ENCODE measurements around the gene ZRSR2. TPM values are rescaled to one million over a fixed set of nuclear protein-coding genes. Genes with fewer than 3 reads are reported as not detected.

Gene ZRSR2
- total RNA-seq, 1 experiment from 2014 or later, result 6.4 TPM

DNA sequence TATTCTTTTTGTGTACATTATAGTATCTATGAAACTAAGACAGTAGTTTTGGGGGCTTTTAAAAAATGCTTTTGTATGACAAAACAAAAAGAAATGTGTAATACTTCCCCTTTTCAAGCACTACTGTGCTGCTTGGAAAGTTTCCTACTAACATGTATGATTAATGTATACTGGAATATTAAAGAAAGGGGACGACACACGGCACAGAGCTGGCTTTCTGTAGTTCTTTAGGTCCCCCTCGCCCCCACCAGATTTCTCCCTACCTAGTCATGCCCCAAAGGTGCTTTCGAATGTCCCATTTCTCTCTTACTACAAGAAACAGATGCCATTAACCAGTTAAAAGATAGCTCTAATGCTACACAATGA is 65.9 kb downstream of the ZRSR2 start:
- no peaks in the 10 kb centered on the region for H3K9me3 ChIP-seq (ENCODE audit: low read length)
- POLR2A ChIA-PET (ENCODE audit: unreplicated experiment), result interaction anchor here (0.6 kb wide), 1 partner anchor 245 kb away, joined by 3 read pairs; no protein-coding TSS in a partner anchor
- TF ChIP-seq EZH2phosphoT487 (IDR thresholded peaks at IDR 0.05; ENCODE audit: borderline replicate concordance, low read length) (no peak), EZH2 (IDR thresholded peaks at IDR 0.05; ENCODE audit: low read length, unreplicated experiment) (no peak)
- TF ChIP-seq, protein P1, sequence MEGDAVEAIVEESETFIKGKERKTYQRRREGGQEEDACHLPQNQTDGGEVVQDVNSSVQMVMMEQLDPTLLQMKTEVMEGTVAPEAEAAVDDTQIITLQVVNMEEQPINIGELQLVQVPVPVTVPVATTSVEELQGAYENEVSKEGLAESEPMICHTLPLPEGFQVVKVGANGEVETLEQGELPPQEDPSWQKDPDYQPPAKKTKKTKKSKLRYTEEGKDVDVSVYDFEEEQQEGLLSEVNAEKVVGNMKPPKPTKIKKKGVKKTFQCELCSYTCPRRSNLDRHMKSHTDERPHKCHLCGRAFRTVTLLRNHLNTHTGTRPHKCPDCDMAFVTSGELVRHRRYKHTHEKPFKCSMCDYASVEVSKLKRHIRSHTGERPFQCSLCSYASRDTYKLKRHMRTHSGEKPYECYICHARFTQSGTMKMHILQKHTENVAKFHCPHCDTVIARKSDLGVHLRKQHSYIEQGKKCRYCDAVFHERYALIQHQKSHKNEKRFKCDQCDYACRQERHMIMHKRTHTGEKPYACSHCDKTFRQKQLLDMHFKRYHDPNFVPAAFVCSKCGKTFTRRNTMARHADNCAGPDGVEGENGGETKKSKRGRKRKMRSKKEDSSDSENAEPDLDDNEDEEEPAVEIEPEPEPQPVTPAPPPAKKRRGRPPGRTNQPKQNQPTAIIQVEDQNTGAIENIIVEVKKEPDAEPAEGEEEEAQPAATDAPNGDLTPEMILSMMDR (conservative IDR thresholded peaks at IDR 0.05; ENCODE audit: low read depth, low read length), result no peak
- no peak for ATAC-seq
- H2AFZ ChIP-seq (ENCODE audit: low read length), result no peak overlapping the region
- BruUV-seq (replicated peaks), result no TSS peak
- H3K9me2 ChIP-seq (replicated peaks; ENCODE audit: low read length), result no peaks in the 10 kb centered on the region
- CTCF ChIA-PET, result no interaction called here
- H3K4me1 ChIP-seq (ENCODE audit: insufficient read depth, low read length), result peaks cover 32% of the 10 kb centered on the region
- no peaks in the 10 kb centered on the region for H3F3A ChIP-seq (ENCODE audit: low read length, unreplicated experiment)
- H3K9ac ChIP-seq (ENCODE audit: low read length), result 0 out of 2 replicates have a peak overlapping the region, but pooled peaks have one; percentile 63
- H3K36me3 ChIP-seq (ENCODE audit: low read depth, low read length), result no peaks in the 10 kb centered on the region
- H3K27me3 ChIP-seq (ENCODE audit: low read length), result no peaks in the 10 kb centered on the region
- no peak for DNase-seq
- no peaks in the 10 kb centered on the region for H4K20me1 ChIP-seq (ENCODE audit: low read length)
- peak overlapping the region; percentile 80 for H3K4me3 ChIP-seq (ENCODE audit: low read length)
- H3K27ac ChIP-seq (ENCODE audit: low read length), result no peak overlapping the region
- H3K79me2 ChIP-seq (ENCODE audit: low read length), result peaks cover 18% of the 10 kb centered on the region; the same call in 1 of the 2 replicates
- intact Hi-C loops (cut with micrococcal nuclease), result loop anchor here (10.0 kb wide), 2 partner anchors 269 to 809 kb away; partner anchors contain the start of gene GRPR
- peak overlapping the region; percentile 93 for H3K4me2 ChIP-seq (ENCODE audit: low read length)

DNA sequence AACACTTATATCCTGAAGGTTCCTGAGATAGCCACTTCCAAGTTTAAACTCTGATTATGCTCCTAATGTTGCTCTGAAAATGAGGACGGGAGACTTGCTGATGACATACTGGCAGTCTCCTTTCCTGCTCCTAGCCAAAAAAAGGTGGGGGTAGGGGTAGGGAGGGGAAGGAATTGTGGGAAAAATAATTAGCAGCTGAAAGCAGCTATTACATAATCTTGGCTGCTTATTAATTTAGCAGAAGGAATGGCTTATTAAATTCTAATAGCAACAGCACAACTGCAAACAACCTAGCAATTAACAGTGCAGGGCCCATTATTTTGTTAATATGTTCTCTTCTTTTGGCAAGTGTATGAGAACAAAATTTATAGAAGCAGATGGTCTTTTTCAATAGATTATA is 66.4 kb downstream of the ZRSR2 start:
- POLR2A ChIA-PET (ENCODE audit: unreplicated experiment), result no interaction called here
- Histone ChIP-seq H3K4me1 (ENCODE audit: insufficient read depth, low read length) (peaks cover 28% of the 10 kb centered on the region), H3K4me3 (ENCODE audit: low read length) (no peak overlapping the region), H4K20me1 (ENCODE audit: low read length) (no peaks in the 10 kb centered on the region), H3K9ac (ENCODE audit: low read length) (no peak overlapping the region), H3F3A (ENCODE audit: low read length, unreplicated experiment) (no peaks in the 10 kb centered on the region), H3K4me2 (ENCODE audit: low read length) (no peak overlapping the region), H3K79me2 (ENCODE audit: low read length) (peaks cover 18% of the 10 kb centered on the region; the same call in 1 of the 2 replicates), H3K27ac (ENCODE audit: low read length) (no peak overlapping the region), H3K9me2 (replicated peaks; ENCODE audit: low read length) (no peaks in the 10 kb centered on the region), H3K36me3 (ENCODE audit: low read depth, low read length) (no peaks in the 10 kb centered on the region), H2AFZ (ENCODE audit: low read length) (no peak overlapping the region), H3K9me3 (ENCODE audit: low read length) (no peaks in the 10 kb centered on the region), H3K27me3 (ENCODE audit: low read length) (no peaks in the 10 kb centered on the region)
- CTCF ChIA-PET, result no interaction called here
- no peak for TF ChIP-seq EZH2 (IDR thresholded peaks at IDR 0.05; ENCODE audit: low read length, unreplicated experiment)
- TF ChIP-seq EZH2phosphoT487 (IDR thresholded peaks at IDR 0.05; ENCODE audit: borderline replicate concordance, low read length), result no peak
- TF ChIP-seq, protein P1 (conservative IDR thresholded peaks at IDR 0.05; ENCODE audit: low read depth, low read length), result no peak
- no TSS peak for BruUV-seq (replicated peaks)
- DNase-seq (no peak), ATAC-seq (no peak)
- intact Hi-C loops (cut with micrococcal nuclease), result loop anchor here (10.0 kb wide), 2 partner anchors 268 to 808 kb away; partner anchors contain the start of gene GRPR

DNA sequence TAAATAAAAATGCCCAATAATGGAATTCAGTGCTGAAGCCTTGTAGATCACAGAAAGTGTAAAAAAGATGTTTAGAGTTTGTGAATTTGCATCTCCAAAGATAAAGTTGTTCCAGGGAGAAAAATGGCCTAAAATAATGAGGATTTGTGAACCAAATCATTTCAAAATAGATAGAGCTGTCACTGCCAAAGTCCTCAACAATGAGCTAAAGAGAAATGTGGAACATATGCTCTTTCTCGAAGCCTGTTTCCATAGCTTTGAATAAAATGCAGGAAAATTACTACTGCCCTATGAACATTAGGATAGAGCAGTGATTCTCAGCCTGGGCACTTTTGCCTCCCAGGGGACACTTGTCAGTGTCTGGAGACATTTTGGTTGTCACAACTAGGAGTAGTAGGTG is 67.8 kb downstream of the ZRSR2 start:
- Histone ChIP-seq H3K9ac (ENCODE audit: low read length) (no peak overlapping the region), H3K27ac (ENCODE audit: low read length) (no peak overlapping the region), H3K36me3 (ENCODE audit: low read depth, low read length) (no peaks in the 10 kb centered on the region), H3K4me3 (ENCODE audit: low read length) (no peak overlapping the region), H3K9me2 (replicated peaks; ENCODE audit: low read length) (no peaks in the 10 kb centered on the region), H3K79me2 (ENCODE audit: low read length) (peaks cover 11% of the 10 kb centered on the region; the same call in 1 of the 2 replicates), H3K4me1 (ENCODE audit: insufficient read depth, low read length) (peaks cover 17% of the 10 kb centered on the region), H2AFZ (ENCODE audit: low read length) (no peak overlapping the region), H3K9me3 (ENCODE audit: low read length) (no peaks in the 10 kb centered on the region), H3K27me3 (ENCODE audit: low read length) (no peaks in the 10 kb centered on the region), H4K20me1 (ENCODE audit: low read length) (no peaks in the 10 kb centered on the region), H3K4me2 (ENCODE audit: low read length) (no peak overlapping the region), H3F3A (ENCODE audit: low read length, unreplicated experiment) (no peaks in the 10 kb centered on the region)
- ChIA-PET CTCF (no interaction called here), POLR2A (ENCODE audit: unreplicated experiment) (no interaction called here)
- TF ChIP-seq, protein P1 (conservative IDR thresholded peaks at IDR 0.05; ENCODE audit: low read depth, low read length), result no peak
- no peak for TF ChIP-seq EZH2phosphoT487 (IDR thresholded peaks at IDR 0.05; ENCODE audit: borderline replicate concordance, low read length)
- no peak for TF ChIP-seq EZH2 (IDR thresholded peaks at IDR 0.05; ENCODE audit: low read length, unreplicated experiment)
- intact Hi-C loops (cut with micrococcal nuclease), result loop anchor here (10.0 kb wide), 2 partner anchors 267 to 807 kb away; partner anchors contain the start of gene GRPR
- ATAC-seq (no peak), DNase-seq (no peak)
- no TSS peak for BruUV-seq (replicated peaks)

Data from PC-3 (cell line).